Midbrain (tissue), 1 donor: ENCODE results near the gene CINP.

Experiments used
- DNase-seq: peaks from one replicate; lab custom pipeline; 2025; lab: John Stamatoyannopoulos, UW

The CINP gene

GRCh38 chr14:102362545-102363181, at the start of gene CINP, which contains the start of gene TECPR2:
TSS of gene CINP (minus strand) at chr14:102362890. CDS start at chr14:102362851, 39 bp downstream.
TSS of gene TECPR2 (plus strand) at chr14:102362941. CDS start at chr14:102376722, 13,781 bp downstream.
- DNase-seq: peak; percentile 98

- no peak for DNase-seq
Measured at GRCh38 chr14:102408724-102409123, 46.0 kb upstream of the CINP start.

- DNase-seq: no peak
Measured at GRCh38 chr14:102407258-102407657, 44.6 kb upstream of the CINP start.

- DNase-seq: no peak
Measured at GRCh38 chr14:102403028-102403427, 40.3 kb upstream of the CINP start.

- DNase-seq: no peak
Measured at GRCh38 chr14:102396521-102396920, 33.8 kb upstream of the CINP start.

DNA sequence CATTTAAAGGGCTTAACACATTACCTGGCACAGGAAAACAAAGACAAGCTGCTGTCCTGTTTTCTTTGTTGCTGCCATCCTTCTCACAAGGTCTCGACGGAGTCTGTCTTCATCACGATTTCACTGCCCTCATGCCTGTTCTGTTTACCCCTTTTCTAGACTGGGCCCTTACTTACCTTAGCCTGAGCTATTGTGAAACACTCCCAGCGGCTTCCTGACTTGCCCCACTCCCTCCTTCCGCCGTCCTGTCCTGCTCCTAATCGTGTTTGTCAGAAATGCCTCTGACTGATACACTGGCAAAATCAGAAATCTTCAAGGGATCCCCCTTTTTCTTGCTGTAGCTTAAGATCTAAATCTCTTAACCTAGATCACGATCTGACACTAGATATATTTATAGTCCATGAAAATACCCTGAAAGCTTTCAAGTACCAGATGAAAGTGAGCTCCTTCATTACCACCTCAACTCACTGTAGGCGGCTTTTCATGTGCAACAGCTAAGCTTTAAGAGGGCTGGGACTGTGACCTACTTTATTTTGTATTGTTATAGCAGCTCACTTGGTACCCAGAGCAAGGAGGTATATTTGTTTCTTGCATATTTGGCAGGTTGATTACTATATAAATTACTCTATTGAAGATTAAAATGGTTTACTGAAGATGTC, 32.2 kb upstream of the CINP start:
- no peak for DNase-seq

- no peak for DNase-seq
Measured at GRCh38 chr14:102392506-102392905, 29.8 kb upstream of the CINP start.

GRCh38 chr14:102390064-102390855, 27.6 kb upstream of the CINP start:
- DNase-seq: peak; percentile 43

DNA sequence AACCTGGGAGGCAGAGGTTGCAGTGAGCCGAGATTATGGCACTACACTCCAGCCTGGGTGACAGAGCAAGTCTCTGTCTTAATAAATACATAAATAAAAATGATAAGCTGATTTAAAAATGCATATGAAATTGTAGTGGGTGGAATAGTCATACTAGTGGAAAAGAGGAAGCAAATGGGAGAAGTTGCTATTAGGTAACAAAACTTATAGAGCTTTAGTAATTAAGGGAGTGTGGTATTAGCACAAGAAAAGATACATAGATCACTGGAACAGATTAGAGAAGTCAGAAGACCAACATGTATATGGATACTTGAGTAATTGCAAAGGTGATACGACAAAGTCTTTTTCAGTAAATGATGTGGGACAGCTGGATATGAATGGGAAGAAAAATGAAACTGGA, 26.6 kb upstream of the CINP start:
- DNase-seq: no peak

DNA sequence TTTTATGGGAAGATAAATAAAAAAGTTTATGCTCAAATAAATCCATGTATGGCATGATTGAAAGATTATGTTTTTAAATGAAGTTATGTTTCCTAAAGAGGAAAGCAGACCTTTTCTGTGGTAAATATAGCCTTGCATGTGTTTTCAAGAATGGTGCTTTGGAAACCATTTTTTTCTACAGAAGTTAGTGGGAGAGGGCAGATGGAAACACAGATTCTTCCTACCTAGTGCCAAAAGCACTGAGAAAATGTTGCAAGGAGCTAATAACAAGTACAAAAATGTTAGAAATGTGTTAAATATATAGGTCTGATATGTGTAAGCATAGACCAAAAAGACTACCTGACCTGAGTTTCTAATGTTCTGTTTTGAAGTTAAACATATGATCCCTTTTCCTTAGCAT, 24.4 kb upstream of the CINP start:
- no peak for DNase-seq

GRCh38 chr14:102378830-102379229, 16.1 kb upstream of the CINP start:
- DNase-seq: no peak

- no peak for DNase-seq
Measured at GRCh38 chr14:102377696-102378095, 15.0 kb upstream of the CINP start.

- no peak for DNase-seq
Measured at GRCh38 chr14:102375119-102375518, 12.4 kb upstream of the CINP start.

- DNase-seq: no peak
Measured at GRCh38 chr14:102374264-102374663, 11.6 kb upstream of the CINP start.

GRCh38 chr14:102373110-102373509, 10.4 kb upstream of the CINP start:
- no peak for DNase-seq

GRCh38 chr14:102371361-102371760, 8.7 kb upstream of the CINP start:
- no peak for DNase-seq

- no peak for DNase-seq
Measured at GRCh38 chr14:102370305-102370809, 7.7 kb upstream of the CINP start.

- DNase-seq: peak; percentile 41
Measured at GRCh38 chr14:102363182-102363943, 673 bp upstream of the CINP start.

GRCh38 chr14:102362084-102362483, 606 bp downstream of the CINP start:
- DNase-seq: no peak

DNA sequence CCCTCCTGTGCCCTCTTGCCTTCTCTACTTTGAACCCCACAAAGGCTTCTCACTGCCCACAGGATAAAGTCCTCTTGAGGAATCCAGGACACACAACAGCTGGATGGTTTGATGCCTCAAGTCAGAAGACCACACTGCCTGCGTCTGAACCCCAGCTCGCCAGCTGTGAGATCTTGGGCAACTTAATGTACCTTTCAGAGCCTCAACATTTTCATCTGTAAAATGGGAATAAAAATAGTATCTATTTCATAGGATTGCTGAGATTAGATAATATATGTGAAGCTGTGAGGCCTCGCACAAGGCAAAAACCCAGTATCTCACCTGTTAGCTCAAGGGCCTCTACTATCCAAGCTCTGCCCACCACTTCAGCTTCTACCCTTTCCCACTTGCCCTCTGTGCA, 2.3 kb downstream of the CINP start:
- DNase-seq: no peak

- DNase-seq: no peak
Measured at GRCh38 chr14:102359341-102359740, 3.3 kb downstream of the CINP start.

- DNase-seq: no peak
Measured at GRCh38 chr14:102356280-102356679, 6.4 kb downstream of the CINP start.
